GM19395 (cell line): ENCODE data around the gene SLU7.

Experiments
- ATAC-seq: cut with Tn5 transposase; IDR thresholded peaks from one replicate; pipeline ENCODE4 v1.9.1; 2021; ENCODE audit warnings: mild to moderate bottlenecking, moderate library complexity; ENCODE audit not compliant: unreplicated experiment

SLU7 gene

DNA sequence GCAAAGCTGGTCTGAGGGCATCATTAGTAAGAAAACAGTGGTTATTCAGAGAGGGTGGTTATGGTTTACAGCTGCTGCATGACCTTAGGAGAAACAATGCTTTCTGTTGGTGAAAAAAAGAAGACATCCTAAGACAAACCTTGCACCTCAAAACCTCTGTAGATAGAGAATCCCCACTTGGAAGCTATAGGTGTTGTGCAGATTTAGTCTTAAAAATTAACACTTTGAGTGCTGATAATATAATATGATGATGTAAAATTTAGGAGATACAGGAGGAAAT, 1.4 kb upstream of the SLU7 start:
- no peak for ATAC-seq

DNA sequence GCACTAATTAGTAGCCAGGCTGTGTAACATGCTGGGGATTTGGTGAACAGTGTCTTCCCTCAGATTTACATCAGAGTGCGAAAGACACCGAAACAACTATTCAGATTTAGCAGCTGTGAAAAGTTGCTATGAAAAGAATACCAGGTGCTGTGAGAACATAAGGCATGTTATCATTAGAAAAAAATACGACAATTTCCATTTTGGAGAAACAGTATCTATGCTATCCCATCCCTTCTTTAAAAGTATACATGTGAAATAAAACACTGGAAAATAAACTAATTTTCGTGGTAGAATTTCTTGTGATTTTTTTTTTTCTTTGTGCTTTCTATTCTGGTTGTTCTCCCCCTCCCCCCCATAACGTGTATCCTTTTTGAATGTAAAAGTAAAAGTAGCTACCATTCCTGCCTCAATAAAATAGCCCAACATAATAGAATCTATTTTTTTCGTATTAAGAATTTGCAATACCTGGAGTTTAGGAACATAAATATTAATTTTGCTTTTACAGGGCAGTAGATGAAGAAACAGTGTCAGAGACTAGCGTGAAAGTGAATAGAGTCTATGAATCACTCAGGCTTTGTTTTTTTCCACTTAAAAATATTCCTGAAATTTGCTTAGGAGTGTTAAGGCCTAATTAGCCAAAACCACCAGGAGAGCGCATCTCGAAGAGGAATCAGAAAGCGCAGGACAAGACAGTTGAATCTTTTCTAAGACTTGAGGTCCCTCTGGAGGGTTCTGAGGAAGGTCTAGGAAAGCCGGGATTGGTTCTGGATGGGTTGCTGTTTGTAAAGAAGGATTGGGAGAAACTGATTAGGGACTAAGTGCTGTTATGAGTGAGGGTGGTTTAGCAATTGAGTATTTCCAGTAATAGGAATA, 813 bp upstream of the SLU7 start:
- ATAC-seq = peak; percentile 48

DNA sequence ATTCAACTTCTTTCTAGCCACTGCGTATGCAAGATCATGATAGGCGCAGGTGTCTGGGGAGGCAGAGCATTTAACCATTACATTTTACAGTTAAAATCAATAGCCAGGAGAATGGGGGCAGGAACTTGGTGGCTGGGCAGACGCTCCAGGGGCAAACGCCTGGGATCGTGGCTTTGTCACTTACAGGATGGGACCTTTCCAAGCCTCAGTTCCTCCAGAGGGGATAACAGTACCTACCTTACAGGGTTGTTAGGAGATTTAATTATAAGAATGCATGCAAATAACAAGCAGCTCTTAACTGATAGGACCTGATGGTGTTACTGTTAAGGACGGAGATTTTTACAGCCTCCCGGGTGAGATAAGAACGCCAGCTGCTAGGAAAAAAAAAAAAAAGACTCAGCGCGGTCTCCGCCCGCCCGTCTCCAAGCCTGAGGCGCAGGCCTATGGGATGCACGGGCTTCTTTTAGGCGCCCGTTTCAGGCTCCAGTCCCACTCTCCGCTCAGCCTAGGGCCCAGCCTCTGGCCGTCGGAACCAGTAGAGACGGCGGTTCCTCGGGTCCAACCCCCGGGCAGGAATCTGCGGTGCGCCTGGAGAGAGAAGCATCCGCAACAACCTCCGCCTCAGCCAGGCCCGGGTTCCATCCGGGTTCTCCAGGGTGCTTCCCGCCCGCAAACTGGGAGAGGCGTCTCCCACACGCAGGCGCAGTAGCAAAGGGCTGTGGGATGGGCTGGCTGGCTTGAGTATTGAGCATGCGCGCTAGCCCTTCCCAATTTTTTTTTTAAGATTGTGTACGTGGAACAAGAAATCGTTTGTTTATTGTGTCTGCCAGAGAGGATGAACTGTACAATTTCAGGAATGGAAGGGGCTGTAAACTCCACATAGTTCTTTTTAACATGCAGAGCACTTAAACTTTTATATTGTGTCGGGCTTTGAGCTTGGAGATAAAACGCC, 19.2 kb downstream of the SLU7 start, which contains the start of gene FAM200C:
FAM200C (minus strand) TSS at position 653 of the 952 bp plus-strand sequence. CDS start 4,564 bp downstream, outside the sequence.
- peak; percentile 88 for ATAC-seq

DNA sequence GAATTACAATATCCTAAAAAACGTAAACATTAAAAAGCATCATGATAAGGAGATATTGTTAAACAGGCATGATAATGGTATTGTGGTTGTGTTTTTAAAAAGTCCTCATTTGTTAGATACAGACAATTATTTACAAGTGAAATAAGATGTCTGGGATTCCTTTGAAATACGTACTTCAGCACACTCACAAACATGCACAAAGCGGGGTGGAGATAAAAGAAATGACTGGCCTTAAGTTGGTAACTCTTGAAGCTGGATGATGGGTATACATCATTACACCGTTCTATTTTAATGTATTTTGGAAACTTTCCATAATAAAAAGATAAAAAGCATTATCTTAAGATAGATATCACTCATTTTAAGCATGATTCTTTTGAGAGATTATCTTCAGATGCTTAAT, 20.1 kb downstream of the SLU7 start:
- no peak for ATAC-seq

DNA sequence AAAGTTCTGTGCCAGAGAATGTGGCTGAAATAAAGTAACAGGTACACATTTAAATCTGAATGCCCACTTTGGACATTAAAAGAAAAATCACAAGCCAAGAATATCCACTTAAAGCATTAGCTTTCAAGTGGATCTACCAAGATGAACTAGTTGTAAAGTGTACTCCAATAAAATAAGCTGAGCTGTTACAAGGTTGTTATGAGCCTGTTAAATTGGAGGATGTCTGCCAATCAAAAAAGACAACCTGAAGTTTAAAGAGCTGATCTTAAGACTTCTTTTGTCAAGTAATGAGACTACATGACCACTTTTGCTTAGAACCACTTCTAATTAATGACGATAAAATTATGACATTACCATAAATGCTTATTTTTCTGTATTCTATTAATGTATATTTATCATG, 21.4 kb downstream of the SLU7 start:
- no peak for ATAC-seq

DNA sequence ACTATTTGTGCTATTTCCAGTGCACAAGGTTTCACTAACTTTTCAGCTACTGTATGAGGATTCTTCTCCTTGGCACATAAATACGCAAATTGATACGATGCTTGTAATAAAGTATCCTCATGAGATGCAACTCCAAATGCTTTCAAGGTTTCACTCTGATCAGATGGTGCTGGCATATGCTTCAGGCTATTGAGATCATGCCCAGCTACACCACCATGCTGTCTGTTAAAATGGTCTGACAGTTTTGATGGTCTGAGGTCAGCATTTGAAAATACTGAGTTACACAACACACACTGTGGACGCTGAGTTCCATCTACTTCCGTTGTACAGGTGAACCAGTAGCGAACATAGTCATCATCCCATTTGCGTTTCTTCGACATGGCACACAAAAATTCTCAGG, 23.8 kb downstream of the SLU7 start:
- no peak for ATAC-seq

DNA sequence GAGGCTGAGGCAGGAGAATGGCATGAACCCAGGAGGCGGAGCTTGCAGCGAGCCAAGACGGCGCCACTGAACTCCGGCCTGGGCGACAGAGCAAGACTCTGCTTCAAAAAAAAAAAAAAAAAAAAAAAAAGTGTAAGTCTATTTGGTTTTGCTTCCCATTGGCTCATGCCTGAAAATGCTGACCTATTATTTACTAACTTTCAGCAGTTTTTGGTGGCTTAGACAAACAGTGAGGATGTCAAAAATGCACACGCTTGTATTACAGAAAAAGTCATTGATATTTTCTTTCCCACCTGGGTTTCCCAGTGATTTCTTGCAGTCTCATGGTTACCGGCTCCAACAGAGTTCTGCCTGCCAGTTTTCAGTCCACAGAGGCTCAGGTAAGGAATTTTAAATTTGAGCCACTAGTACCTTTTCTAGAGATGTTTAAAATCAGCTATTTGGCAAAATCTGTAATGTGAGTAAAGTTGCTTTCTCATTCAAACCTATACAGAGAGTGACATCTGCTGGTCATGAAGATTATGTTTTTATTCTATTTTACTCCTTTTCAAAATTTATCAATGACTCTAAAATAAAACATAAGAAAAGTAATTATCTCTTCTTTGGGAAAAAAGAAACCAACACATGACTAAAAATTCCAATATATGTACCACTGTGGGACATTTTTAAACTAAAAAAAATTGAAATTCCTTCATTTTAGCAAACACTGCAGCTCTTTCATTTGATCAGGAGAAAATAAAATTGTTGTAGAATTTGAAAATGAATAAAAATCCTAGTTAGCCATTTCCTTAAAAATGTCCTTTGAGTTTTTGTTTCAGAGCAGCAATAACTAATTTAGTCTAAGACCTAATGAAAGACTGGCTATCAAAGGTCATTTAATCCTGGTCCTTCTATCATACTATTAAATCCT, 27.8 kb downstream of the SLU7 start:
- ATAC-seq = no peak

DNA sequence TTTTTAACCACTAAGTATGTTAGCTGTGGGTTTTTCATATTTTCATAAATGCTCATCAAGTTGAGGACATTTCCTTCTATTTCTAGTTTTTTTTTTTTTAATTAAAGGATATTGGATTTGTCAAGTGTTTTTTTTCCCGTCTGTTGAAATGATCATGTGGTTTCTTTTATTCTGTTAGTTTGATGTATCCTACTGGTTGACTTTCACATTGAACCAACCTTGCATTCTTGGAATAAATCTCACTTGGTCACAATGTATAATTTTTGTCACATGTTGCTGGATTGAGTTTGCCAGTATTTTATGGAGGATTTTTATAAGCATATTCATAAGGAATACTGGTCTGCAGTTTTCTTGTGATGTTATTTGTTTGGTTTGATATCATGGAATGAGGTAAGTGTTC, 31.4 kb downstream of the SLU7 start:
- no peak for ATAC-seq

DNA sequence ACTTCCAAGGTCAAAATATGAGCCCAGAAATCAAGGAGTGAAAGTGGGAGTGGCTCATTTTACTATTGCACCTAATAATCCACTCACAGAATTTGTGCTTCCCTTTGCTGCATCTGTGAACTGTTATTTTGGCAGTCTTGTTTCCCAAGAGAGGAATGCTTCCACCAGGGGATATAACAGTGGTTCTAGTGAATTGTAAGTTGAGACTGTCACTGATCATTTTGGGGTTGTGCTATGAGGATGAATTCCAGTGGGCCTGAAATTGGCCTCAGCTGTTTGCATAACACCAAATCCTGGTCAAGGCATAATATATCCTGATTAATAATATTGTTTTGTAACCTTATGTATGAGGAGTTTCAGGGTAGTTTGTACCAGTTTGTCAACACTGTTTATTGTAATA, 33.4 kb downstream of the SLU7 start:
- no peak for ATAC-seq

DNA sequence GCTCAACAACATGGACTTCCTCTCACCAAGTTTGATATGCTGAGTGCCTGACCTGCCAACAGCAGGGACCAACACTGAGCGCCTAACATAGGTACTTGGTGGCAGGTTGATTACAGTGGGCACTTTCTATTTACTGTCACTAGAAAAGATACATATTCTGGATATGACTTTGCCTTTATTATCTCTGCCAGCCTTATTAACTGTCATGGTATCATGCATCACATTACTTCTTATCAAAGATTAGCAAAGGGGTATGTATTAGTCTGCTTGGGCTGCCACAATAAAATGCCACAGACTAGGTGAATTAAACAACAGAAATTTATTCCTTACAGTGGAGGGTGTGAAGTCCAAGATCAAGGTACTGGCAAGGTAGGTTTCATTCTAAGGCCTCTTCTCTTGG, 34.2 kb downstream of the SLU7 start:
- ATAC-seq = no peak

DNA sequence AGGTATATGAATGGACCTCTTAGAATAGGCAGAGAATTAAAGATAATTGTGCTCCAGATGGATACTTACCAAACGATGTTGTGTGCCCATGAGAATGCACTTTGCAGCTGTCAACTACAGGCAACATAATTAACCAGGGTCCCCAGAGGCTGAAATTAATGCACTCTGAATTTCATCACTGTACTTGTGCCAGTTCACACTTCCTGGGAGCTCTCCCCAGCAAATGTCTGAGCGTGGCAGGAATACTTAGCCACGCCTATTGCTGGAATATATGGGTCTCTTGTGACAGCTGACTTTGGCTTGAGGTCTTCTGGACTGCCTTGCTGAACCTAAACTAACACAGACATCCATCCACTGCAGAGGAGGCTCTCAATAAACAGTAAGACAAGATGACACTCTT, 36.5 kb downstream of the SLU7 start:
- ATAC-seq = no peak

DNA sequence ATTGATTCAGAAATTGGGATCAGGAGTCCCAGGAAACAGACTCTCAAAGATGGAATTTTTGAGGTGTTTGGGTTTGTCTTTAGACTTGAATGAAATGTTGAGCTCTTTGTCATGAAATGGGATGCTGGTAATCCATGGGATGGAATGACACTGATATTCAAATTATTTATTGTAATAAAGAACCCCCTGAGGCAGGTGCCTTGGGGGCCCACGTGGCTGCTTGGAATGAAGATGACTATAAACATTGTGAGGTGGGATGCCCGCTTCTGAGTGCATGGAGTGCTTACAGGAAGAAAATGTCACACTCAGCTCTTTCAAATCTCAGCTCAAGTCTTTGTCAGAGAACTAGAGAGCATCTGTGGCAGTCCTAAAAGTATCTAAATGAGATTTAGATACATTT, 38.8 kb downstream of the SLU7 start:
- ATAC-seq = no peak

DNA sequence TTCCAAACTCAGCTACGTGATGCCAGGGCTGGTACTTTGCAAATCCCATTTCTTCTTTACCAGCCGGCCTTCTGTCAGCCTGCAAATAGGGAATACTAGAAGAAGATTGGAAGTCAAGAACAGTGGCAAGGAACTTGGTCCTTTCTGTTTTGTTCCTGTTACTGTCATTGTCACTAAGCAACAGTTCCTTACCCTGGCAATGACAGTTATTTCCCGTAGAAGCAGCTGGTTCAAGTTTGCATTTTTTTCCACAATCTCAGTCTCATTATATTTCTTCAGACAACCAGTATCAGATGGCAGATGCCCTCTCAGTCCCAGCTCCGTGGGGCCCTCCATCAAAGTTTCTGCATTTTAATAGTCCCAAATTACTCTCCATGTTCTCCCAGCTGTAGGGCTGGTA, 39.4 kb downstream of the SLU7 start:
- ATAC-seq = no peak

DNA sequence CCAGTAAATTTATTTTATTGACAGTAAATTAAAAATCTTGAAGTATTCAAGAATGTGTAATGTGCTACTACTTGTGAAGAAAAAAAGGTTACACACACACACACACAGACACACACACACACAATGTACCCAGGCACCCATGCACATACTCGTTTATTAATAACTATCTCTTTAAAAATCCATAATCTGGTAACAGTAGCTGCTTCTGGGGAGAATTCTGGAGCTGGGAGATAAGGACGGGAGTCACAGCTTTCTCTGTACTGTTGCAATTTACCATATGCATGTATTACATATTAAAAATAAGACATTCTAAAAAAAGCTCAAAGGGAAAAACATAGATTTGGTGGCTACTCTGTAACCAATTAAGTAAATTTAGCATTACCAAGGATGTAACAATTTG, 40.6 kb downstream of the SLU7 start:
- no peak for ATAC-seq

DNA sequence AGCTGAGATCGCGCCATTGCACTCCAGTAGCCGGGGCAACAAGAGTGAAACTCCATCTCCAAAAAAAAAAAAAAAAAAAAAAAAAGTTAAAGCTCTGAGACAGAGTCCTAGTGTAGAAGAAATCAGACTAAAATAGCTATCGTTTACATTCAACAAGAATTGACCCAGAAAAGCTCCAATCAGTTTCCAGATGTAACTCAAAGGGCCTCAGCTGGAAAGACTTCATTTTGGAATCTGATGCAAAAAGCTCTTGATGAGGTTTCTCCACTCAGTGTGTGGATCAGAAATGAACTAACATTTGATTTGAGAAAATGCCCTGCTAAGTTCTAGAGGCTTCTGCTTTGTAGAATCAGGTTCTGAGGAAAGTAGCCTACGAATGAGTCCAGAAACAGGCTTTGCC, 41.2 kb downstream of the SLU7 start:
- no peak for ATAC-seq

DNA sequence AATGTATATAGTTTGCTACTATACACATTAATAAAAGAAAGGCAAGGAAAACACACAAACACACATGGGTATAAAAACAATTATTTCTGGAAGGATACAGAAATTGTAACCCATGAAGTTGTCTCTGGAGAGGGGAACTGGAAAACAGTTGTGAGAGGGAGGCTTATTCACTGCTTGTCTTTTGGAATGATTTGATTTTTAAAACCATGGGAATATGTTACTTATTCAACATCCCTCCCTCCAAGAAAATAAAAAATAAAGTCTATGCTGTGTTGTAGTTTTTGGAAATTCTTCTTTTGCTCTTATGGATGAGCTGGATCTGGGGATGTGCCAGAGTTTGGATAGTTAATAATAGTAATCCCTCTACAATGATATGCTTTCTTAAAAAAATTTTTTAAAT, 42.5 kb downstream of the SLU7 start:
- no peak for ATAC-seq

DNA sequence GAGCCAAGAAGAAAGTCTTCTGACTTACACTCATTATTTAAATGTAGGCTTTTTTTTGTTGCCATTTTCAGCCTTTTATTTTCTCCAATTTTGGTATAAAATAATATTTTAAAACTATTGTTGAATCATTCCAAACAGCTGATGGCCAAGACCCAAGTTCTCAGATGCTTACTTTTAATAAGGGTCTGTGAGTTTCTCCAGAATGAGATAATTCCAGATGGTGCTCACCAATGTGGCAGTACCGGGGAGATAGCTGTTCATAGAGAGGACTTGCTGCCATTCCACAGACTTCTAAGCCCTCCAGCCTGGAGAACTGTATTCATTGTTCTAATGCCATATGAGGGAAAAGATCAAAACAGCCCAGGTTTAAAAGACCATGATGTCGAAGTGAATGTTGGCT, 43.2 kb downstream of the SLU7 start:
- ATAC-seq = no peak

DNA sequence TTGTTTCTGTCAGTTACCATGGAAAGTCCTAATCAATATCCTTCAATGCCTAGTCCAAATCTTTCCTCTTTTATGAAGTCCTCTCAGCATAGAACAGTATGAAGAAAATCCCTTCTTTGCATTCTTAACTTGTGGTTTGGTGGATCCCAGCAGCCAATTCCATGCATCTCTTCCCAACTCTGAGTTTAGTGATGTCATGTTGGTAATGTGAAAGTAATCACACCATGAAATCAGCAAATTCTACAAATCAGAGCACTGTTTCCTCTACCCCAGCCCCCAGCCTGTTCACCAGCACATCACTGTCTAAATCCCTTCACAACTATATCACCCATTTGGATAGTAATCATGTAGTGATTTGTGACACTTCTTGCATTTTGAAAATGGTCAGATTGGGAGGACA, 43.7 kb downstream of the SLU7 start:
- ATAC-seq = no peak

DNA sequence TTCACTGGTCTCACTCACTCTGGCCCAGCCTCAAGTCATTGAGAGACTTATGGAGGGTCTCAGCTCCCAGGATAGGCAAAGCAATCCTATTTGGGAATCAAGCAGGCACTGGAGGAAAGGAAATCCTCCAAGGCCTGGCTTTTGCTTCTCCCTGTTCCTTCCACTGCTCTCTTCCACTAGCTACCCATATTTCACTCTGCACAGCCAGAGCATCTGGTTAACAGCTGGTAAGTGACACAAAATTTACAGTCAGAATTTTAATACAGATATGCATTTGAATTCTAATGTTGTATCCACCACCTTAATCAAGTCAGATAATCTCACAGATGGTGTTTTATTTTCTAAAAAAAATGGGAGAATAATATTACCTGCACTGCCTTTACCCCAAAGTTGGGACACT, 47.6 kb downstream of the SLU7 start:
- no peak for ATAC-seq

DNA sequence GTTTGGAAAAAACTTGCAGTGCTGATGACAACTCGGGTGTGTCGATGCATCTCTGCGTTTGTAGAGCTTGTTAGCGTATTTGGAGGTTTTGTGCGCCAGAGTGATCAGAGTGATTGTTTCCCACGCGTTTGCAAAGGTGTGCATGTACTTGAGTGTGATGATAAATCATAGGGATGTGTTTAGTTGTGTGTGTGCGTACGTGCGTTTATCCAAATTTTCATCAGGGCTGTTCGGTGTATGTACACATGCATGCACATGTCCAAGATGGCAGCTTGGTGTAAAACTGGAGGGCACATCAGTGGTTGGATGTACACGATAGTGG, 48.2 kb downstream of the SLU7 start:
- ATAC-seq = no peak

DNA sequence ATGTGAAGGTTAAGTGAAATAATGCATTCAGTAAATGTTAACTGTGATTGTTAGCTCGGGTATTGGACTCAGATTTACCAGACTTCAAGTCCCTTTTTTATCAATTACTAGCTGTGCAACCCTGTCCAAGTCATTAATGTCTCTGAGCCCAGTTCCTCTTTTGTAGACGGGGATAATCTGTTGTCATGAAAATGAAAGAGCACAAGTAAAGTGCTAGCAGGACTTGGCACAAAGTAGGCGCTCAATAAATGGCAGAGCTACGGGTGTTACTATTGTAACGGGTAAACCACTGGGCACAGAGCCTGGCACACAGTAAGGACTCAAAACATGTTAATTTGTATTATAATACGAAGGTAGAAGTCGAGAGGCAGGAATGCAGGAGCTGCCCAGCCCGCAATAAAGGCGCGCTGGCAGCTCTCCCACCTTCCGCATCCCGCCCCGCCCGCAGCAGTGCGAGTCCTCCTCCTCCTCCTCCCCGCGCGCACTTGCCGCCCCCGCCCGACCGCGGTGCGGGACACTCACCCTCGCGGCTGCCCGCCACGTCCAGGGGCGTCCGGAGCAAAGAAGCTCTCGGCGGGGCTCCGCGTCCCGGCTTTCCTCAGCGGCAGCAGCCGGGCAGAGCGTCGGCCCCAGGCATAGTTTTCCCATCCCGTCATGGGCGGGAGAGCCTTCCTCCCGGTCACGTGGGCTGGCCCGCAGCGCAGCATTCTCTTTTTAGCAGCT, 48.7 kb downstream of the SLU7 start, which contains the start of gene C1QTNF2:
C1QTNF2 (minus strand) TSS at position 637 of the 723 bp plus-strand sequence. CDS start 15,615 bp downstream, outside the sequence.
- ATAC-seq = peak; percentile 55
